Naive thymus-derived CD8-positive, alpha-beta T cell (primary cell): ENCODE measurements around the gene ESAM. TPM values are rescaled to one million over a fixed set of nuclear protein-coding genes. Genes with fewer than 3 reads are reported as not detected.

ENCODE experiments used
- ATAC-seq, 2 donors: fragments of 150-1000 bp; cut with Tn5 transposase in 1 of 2; sonication (Bioruptor Pico), chemical (Tn5 transposase) in 1 of 2; 1 replicate in 1 of 2; 2 replicates in 1 of 2; pipeline ENCODE4 v1.10.0; 2021; ENCODE audit warnings: mild to moderate bottlenecking in 2 of 2, moderate library complexity in 2 of 2
- POLR2A ChIA-PET: fragments of 350-600 bp; sonication (Branson Sonifier 250); formaldehyde crosslinking; loops from one replicate; lab custom pipeline; 2021; ENCODE audit warnings: antibody characterized with exemption; lab: Charles Lee
- DNase-seq, 10 donors: peaks; one replicate each; pipeline versions ENCODE4 v3.0.0 to v3.0.0-alpha.2; 2020 to 2022
- H3K27ac Mint-ChIP-seq, 10 donors: one replicate each; pipeline ENCODE4 v1.8.0; 2020 to 2022; ENCODE audit warnings: mild to moderate bottlenecking in 10 of 10, mixed read lengths in 10 of 10, moderate library complexity in 4 of 10, inconsistent platforms in 1 of 10
- H3K27me3 Mint-ChIP-seq, 5 donors: one replicate each; pipeline ENCODE4 v1.8.0; 2021 to 2022; ENCODE audit warnings: mixed read lengths in 5 of 5
- H3K36me3 Mint-ChIP-seq, 3 donors: one replicate each; pipeline ENCODE4 v1.8.0; 2020 to 2022; ENCODE audit warnings: mixed read lengths in 3 of 3, mild to moderate bottlenecking in 2 of 3, inconsistent platforms in 1 of 3
- H3K4me1 Mint-ChIP-seq, 4 donors: one replicate each; pipeline ENCODE4 v1.8.0; 2021 to 2022; ENCODE audit warnings: mixed read lengths in 4 of 4
- H3K4me3 Mint-ChIP-seq, 10 donors: one replicate each; pipeline ENCODE4 v1.8.0; 2020 to 2022; ENCODE audit warnings: mild to moderate bottlenecking in 10 of 10, mixed read lengths in 10 of 10, moderate library complexity in 6 of 10, inconsistent platforms in 1 of 10
- H3K9me3 Mint-ChIP-seq, 9 donors: one replicate each; pipeline ENCODE4 v1.8.0; 2020 to 2022; ENCODE audit warnings: mixed read lengths in 9 of 9, mild to moderate bottlenecking in 3 of 9, inconsistent platforms in 1 of 9, moderate library complexity in 1 of 9
- polyA plus RNA-seq, 3 donors: library from polyadenylated mRNA; unstranded; fragments of 300-500 nt; fragmentation: Illumina TruSeq; gene quantifications; one replicate each; pipeline ENCODE4 v1.2.3, GENCODE V29; 2021
- total RNA-seq, 8 experiments: library from RNA in 2 of 8; stranded (reverse) in 2 of 8; gene quantifications; one replicate each; pipeline ENCODE4 v1.2.3 and lab custom pipeline; 2021 to 2026

Gene ESAM
- total and polyA plus RNA-seq, 5 experiments from 2014 or later = 1.9 to 3.0 (median 2.6) TPM

DNA sequence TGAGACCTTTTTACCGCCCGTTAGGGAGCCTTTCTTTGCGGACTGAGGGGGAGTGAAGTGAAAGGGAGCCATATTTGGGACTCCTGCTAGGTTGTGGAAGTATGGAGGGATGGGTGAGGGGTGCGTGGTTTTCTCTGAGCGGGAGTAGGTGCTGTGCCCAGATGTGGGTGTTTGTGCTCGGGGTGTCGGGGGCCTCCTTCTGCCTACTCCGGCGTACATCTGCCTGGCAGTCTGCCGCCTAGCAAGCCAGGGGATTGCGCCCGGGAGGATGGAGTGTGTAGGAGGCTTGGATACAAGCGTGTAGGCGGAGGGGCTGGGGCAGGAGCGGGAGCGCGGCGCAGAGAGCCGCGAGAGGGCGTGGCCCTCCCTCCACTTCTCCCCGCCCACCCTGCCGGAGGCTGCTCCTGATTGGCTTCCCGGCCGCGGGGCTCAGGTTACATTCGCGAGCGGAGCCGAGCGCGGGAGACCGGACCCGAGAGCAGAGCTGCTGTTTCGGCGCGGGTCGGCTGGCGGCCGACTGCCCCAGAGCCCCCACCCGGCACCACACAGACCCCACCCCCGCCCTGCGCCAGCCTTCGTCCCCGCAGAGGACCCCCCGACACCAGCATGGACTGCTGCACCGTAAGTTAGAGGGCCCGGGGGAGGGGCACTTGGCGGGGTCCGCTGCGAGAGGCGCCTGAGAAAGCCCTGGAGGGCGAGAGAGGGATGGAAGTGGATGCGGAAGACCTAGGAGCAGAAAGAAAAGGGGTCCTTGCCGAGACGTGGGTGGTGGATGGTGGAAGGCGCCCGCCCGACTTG, 22.4 kb downstream of the ESAM start, which contains the start of gene NRGN:
NRGN (plus strand) TSS at position 464 of the 798 bp plus-strand sequence; CDS start at position 607, 143 bp downstream.
- Mint-ChIP-seq H3K27ac (peak within 1 kb of the TSS in 7 of 10 donors; percentile 21 to 80 (median 62)), H3K9me3 (no peaks in the 10 kb centered on the region), H3K4me1 (peaks cover 14 to 32% (median 24%) of the 10 kb centered on the region in 4 donors), H3K27me3 (peaks cover 0 to 13% (median 1%) of the 10 kb centered on the region in 5 donors), H3K36me3 (no peaks in the 10 kb centered on the region), H3K4me3 (peak within 1 kb of the TSS; percentile 79 to 89 (median 85))
- peak; percentile 68 to 91 (median 78) for DNase-seq
- ATAC-seq = peak; percentile 91 to 94
- POLR2A ChIA-PET = interaction anchor here (0.6 to 2.0 kb wide), 2 partner anchors 42 to 69 kb away, joined by 3 to 6 read pairs; no protein-coding TSS in a partner anchor

DNA sequence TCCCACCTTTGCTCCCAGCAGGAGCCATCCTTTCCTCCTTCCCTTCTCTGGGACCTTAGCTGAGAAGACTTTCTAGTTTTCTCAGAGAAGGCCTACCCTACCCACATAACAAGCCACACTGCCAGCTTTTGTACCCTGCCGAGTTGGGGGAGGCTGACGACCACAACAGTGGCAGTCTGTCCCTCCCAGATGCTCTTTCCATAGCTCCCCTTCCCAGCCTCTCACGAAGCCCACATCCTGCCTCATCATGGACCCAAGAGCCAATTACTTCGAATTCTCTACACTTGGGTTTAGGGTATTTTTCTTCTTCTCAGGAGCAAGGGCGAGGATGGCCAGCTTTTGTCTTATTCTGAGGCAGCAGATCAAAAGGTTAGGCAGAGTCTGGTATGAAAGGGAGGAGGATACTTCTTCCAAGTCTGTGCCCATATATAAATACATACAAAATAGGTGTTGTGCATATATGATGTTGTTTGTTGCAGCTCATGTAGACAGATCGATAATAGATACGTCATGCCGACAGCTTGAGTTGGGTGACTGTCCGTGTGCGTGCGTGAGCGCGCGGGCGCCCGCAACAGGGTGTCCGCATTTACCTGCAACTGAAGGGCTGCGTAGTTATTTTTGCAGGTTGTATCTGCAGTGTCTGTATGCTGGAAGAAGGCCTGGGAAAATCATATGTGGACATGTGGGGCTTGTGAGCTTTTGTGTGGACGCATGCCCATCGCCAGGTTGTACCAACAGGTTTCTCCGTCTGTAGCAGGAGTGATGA, 23.2 kb downstream of the ESAM start:
- H3K9me3 Mint-ChIP-seq = no peaks in the 10 kb centered on the region
- peak overlapping the region; percentile 79 to 89 (median 85) for H3K4me3 Mint-ChIP-seq
- DNase-seq (no peak), ATAC-seq (no peak)
- peaks cover 0 to 13% (median 1%) of the 10 kb centered on the region in 5 donors for H3K27me3 Mint-ChIP-seq
- peaks cover 14 to 32% (median 24%) of the 10 kb centered on the region in 4 donors for H3K4me1 Mint-ChIP-seq
- H3K36me3 Mint-ChIP-seq = no peaks in the 10 kb centered on the region
- POLR2A ChIA-PET = interaction anchor here (0.6 to 0.8 kb wide), 2 partner anchors 8 to 41 kb away, joined by 3 to 4 read pairs; no protein-coding TSS in a partner anchor
- H3K27ac Mint-ChIP-seq = peak overlapping the region in 6 of 10 donors; percentile 11 to 80 (median 62)

DNA sequence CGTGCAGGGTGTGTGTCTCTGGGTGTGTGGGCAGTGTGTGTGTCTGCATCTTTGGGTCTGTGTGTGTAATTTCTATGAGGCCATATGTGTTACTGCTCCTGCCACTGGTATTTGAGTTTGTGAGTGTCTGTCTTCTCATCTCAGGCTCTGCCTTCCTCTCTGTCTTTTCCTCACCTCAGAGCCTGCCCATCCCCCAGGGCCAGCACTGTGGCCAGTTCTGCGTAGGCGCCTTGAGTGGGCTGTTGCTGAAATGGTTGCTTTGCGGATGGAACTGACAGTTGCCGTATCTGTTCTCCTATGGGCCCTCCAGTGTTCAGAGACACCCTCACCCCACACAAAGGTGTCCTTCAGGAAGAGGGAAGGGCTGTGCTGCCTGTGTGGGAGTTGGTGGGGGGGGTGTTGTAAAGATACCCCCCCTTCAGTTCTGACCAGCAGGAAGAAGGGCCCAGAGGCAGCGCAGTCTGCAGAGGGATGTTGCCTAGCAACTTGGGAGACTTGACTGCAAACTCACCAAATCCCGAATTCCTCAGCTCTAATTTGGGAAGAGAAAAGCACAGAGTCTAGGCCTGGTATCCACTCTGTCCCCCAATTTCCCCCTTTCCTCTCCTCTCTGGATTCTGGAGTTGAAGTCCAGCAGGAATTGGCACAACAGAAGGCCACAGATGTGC, 24.3 kb downstream of the ESAM start:
- Mint-ChIP-seq H3K4me3 (peak overlapping the region in 1 of 10 donors; percentile 7), H3K9me3 (no peaks in the 10 kb centered on the region), H3K27ac (no peak overlapping the region), H3K27me3 (peaks cover 0 to 13% (median 1%) of the 10 kb centered on the region in 5 donors), H3K4me1 (peaks cover 14 to 32% (median 24%) of the 10 kb centered on the region in 4 donors), H3K36me3 (no peaks in the 10 kb centered on the region)
- ATAC-seq (no peak), DNase-seq (no peak)
- POLR2A ChIA-PET = interaction anchor here (0.8 to 1.4 kb wide), 2 partner anchors 9 kb away, joined by 4 read pairs; no protein-coding TSS in a partner anchor

DNA sequence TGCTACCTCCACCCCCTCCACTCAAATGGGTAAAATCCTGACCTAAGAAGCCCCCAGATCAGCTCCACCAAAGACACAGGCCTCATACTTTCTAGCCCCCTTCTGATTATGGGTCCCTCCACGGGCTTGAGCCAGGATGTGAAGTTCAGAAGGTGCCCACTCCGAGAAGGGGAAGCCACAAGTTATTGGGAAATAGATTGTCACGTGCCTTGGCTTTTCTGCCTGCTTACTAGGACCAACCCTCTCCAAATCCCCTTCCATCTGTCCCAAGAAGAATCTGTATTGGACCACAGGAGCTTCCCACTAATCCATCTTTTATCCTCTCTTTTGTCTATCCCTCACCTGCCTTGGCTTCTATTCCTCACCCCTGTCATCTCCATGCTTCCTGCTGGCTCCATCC, 25.4 kb downstream of the ESAM start:
- H3K36me3 Mint-ChIP-seq = no peaks in the 10 kb centered on the region
- no peaks in the 10 kb centered on the region for H3K9me3 Mint-ChIP-seq
- no peak for ATAC-seq
- no peak overlapping the region for H3K4me3 Mint-ChIP-seq
- DNase-seq = no peak
- H3K4me1 Mint-ChIP-seq = peaks cover 14 to 32% (median 24%) of the 10 kb centered on the region in 4 donors
- peaks cover 0 to 11% (median 1%) of the 10 kb centered on the region in 5 donors for H3K27me3 Mint-ChIP-seq
- POLR2A ChIA-PET = interaction anchor here (0.6 to 1.4 kb wide), 3 partner anchors 10 to 205 kb away, joined by 3 to 4 read pairs (median 3); no protein-coding TSS in a partner anchor
- H3K27ac Mint-ChIP-seq = peak overlapping the region in 1 of 10 donors; percentile 62

DNA sequence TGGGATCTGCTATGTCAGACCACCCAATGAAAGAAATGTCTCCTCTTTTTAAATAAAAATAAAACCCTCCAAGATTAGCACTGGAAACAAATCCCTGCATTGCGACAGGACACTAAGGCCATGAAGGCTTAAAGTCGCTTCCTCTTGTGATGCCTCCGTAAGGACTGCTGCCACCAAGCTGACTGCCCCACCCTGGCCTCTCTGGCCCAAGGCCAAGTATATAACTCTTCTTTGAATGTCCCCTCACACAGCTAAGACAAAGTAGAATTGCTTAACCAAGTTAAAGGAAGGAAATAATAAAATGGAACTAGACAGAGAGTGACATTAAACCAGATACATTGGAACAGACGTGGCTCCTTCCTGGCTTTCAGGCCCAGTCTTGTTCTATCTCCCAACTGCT, 29.9 kb downstream of the ESAM start:
- H3K9me3 Mint-ChIP-seq = no peaks in the 10 kb centered on the region

DNA sequence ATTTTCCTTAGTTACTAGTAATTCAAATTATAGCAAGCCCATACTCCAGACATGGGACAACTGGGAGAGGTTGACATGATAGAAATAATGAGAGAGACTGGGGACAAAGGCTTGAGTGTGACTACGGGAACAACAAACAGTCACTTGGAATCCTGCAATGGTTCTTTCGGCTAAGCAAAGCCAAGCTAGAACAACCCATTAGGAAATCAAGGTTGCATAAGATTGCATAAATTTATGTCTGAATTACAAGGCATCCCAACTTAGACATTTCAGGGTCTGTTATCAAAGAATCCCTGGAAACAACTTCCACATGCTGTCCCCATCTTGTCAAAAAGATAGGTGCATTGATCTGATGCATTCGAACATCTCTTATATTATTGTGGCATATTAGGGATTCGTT, 32.5 kb downstream of the ESAM start:
- Mint-ChIP-seq H3K4me1 (peaks cover 11 to 21% (median 14%) of the 10 kb centered on the region in 4 donors), H3K9me3 (no peaks in the 10 kb centered on the region), H3K27me3 (peaks cover 3 to 18% (median 11%) of the 10 kb centered on the region in 5 donors), H3K36me3 (no peaks in the 10 kb centered on the region), H3K27ac (no peak overlapping the region), H3K4me3 (no peak overlapping the region)
- ATAC-seq (no peak), DNase-seq (no peak)
- POLR2A ChIA-PET = no interaction called here

More for the DNA sequence above, 29.9 kb downstream of the ESAM start:
- ATAC-seq (no peak), DNase-seq (no peak)
- no peak overlapping the region for H3K4me3 Mint-ChIP-seq
- H3K36me3 Mint-ChIP-seq = no peaks in the 10 kb centered on the region
- peaks cover 0 to 2% (median 0%) of the 10 kb centered on the region in 5 donors for H3K27me3 Mint-ChIP-seq
- POLR2A ChIA-PET = no interaction called here
- H3K27ac Mint-ChIP-seq = no peak overlapping the region
- peaks cover 0 to 10% (median 5%) of the 10 kb centered on the region in 4 donors for H3K4me1 Mint-ChIP-seq

DNA sequence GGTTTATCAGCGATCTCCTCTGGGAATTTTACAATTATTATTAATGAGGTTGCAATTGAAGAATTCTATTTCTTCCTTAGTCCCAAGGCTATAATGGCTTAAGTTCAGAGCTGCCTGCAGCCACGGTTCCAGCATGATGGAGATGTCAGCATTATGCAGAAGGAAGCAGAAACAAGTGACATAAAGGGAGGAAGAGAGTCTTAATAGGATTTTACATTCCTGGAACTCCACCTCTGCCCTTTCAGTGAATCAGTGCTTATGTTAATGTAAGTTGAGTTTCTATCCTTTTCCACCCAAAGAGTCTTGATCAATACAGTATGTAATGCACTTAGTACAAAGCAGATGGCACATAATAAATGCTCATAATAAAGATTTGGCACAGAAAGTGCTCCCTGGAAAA, 34.0 kb downstream of the ESAM start:
- ATAC-seq (no peak), DNase-seq (no peak)
- POLR2A ChIA-PET = no interaction called here
- Mint-ChIP-seq H3K9me3 (no peaks in the 10 kb centered on the region), H3K27me3 (peaks cover 3 to 22% (median 18%) of the 10 kb centered on the region in 5 donors), H3K36me3 (no peaks in the 10 kb centered on the region), H3K4me1 (peaks cover 11 to 34% (median 15%) of the 10 kb centered on the region in 4 donors), H3K27ac (no peak overlapping the region), H3K4me3 (no peak overlapping the region)

DNA sequence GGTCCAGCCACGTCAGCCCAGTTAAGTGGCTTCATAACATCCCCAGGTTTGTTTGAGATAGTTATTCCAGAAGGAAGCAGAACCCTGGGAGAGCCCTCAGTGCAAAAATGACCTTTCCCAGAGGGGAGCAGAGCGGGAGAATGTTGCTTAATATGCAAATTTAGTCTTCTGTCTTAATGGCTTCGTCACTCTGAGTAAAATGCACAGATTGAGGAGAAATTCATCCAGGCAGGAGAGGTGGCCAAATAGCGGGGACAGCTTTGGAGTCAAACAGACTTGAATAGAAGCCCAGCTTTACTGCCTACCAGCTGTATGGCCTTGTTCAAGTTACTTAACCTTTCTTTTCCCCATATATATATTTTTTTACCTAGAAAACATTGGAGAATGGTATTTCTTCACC, 34.6 kb downstream of the ESAM start:
- Mint-ChIP-seq H3K4me3 (no peak overlapping the region), H3K36me3 (no peaks in the 10 kb centered on the region), H3K27ac (no peak overlapping the region), H3K27me3 (peaks cover 3 to 29% (median 23%) of the 10 kb centered on the region in 5 donors), H3K9me3 (no peaks in the 10 kb centered on the region), H3K4me1 (peaks cover 17 to 39% (median 21%) of the 10 kb centered on the region in 4 donors)
- DNase-seq (no peak), ATAC-seq (no peak)
- POLR2A ChIA-PET = no interaction called here

DNA sequence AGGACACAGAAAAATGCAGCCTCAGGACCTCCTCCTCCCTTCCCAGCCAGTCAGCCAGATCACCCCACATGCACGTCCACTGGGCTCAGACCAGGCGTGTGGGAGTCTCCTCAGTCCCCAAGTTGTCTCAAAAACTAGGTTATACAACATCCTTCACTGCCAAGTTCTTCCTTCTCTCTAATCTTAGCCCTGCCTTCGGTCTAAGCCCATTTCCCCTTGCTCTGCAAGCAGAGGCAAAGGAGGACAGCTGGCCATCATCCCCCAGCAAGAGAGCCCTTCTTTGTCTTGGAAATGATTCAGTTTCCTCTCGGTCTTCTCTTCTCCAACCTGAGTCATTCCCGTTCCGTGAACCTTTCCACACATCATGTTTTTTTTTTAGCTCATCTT, 36.4 kb downstream of the ESAM start:
- H3K4me1 Mint-ChIP-seq = peaks cover 21 to 52% (median 29%) of the 10 kb centered on the region in 4 donors
- DNase-seq = no peak
- POLR2A ChIA-PET = no interaction called here
- ATAC-seq = no peak
- H3K9me3 Mint-ChIP-seq = no peaks in the 10 kb centered on the region
- H3K36me3 Mint-ChIP-seq = no peaks in the 10 kb centered on the region
- peak overlapping the region in 2 of 10 donors; percentile 15 to 44 for H3K27ac Mint-ChIP-seq
- H3K27me3 Mint-ChIP-seq = peaks cover 3 to 37% (median 23%) of the 10 kb centered on the region in 5 donors
- H3K4me3 Mint-ChIP-seq = peak overlapping the region in 1 of 10 donors; percentile 1

DNA sequence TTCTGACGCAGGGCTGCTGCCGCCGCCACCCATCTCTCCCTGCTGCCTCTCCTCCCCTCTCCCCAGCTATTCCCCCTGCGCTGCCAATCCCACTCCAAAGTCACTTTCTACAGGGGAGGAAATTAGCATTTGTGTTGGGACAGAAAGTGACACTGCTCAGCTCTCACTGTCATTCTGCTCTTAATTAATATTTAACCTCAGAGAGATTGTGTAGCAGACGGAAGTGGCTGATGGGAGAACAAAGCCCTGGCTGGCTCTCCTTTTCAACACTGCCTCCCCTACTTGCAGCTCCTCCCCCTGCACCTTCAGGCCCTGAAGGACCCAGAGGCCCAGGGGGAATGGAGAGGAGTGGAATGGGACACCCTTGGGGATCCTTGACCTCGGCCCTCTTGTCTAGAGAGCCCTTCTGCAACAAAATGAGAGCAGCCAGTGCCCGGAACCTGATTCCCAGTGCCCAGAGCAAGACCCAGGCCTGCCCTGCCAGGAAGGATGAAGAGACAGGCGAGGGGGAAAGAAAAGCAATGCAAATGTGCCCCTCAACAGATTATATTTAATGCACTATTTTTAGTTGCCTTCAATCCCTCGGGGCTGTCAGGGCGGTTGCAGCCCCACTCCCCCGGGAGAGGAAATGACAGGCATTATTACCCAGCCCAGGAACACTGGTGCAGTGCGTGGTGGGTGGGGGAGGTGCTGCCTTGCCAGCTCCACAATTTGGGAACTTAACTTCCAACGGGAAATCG, 36.9 kb downstream of the ESAM start:
- no peak for DNase-seq
- H3K9me3 Mint-ChIP-seq = no peaks in the 10 kb centered on the region
- POLR2A ChIA-PET = no interaction called here
- ATAC-seq = no peak
- peaks cover 21 to 53% (median 29%) of the 10 kb centered on the region in 4 donors for H3K4me1 Mint-ChIP-seq
- H3K36me3 Mint-ChIP-seq = no peaks in the 10 kb centered on the region
- peak overlapping the region in 1 of 10 donors; percentile 15 for H3K27ac Mint-ChIP-seq
- peak overlapping the region in 1 of 10 donors; percentile 30 for H3K4me3 Mint-ChIP-seq
- H3K27me3 Mint-ChIP-seq = peaks cover 6 to 37% (median 23%) of the 10 kb centered on the region in 5 donors

DNA sequence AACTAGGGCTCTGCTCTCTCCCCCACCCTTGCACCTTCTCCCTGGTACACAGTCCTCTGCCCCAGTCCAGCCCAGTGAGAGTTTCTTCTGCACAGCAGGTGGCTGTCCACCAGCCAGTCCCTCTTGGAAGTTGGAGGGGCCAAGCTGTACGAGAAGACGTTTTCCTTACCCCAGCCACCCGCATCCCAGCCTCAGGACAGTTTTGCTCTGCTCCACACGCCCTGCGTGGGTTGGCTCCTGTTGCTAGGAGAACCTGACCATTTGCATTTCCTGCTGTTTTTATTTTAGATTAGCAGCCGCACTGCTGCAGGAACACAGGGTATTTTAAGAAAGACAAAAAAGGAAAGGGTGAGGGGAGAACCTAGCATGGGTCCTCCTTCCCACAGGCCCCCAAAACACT, 39.9 kb downstream of the ESAM start:
- H3K36me3 Mint-ChIP-seq = no peaks in the 10 kb centered on the region
- POLR2A ChIA-PET = no interaction called here
- DNase-seq (no peak), ATAC-seq (no peak)
- H3K27ac Mint-ChIP-seq = peak overlapping the region in 1 of 10 donors; percentile 56
- peaks cover 15 to 49% (median 32%) of the 10 kb centered on the region in 5 donors for H3K27me3 Mint-ChIP-seq
- H3K4me1 Mint-ChIP-seq = peaks cover 34 to 69% (median 42%) of the 10 kb centered on the region in 4 donors
- no peaks in the 10 kb centered on the region for H3K9me3 Mint-ChIP-seq
- no peak overlapping the region for H3K4me3 Mint-ChIP-seq
